Tibial nerve (tissue), 4 donors: ENCODE results near the gene ADAMTS17. TPM values are rescaled to one million over a fixed set of nuclear protein-coding genes. Genes with fewer than 3 reads are reported as not detected.
A peak's percentile ranks its signal among the peaks of the same experiment; 100 is the strongest.

Source experiments
- DNase-seq, 2 donors: peaks; one replicate each; pipeline ENCODE4 v3.0.0-alpha.2; 2019; ENCODE audit warnings: low spot score in 2 of 2
- H3K27ac ChIP-seq, 4 donors: fragments of 200-600 bp; sonication (generic) in 3 of 4; one replicate each; pipeline ENCODE4 v1.5.1; 2017 to 2019; ENCODE audit warnings: mild to moderate bottlenecking in 1 of 4
- H3K27me3 ChIP-seq, 2 donors: fragments of 200-600 bp; sonication (generic) in 1 of 2; one replicate each; pipeline versions ENCODE4 v1.5.1 to v1.6.0; 2017 to 2019
- H3K36me3 ChIP-seq, 3 donors: fragments of 200-600 bp; sonication (generic); one replicate each; pipeline ENCODE4 v1.5.1; 2018 to 2019
- H3K4me1 ChIP-seq, 4 donors: fragments of 200-600 bp; sonication (generic) in 3 of 4; one replicate each; pipeline ENCODE4 v1.5.1; 2017 to 2019
- H3K4me3 ChIP-seq, 4 donors: fragments of 200-600 bp; sonication (generic) in 3 of 4; one replicate each; pipeline ENCODE4 v1.5.1; 2017 to 2019; ENCODE audit warnings: mild to moderate bottlenecking in 1 of 4, moderate library complexity in 1 of 4
- H3K9me3 ChIP-seq, 4 donors: fragments of 200-600 bp; sonication (generic) in 3 of 4; one replicate each; pipeline ENCODE4 v1.5.1; 2017 to 2019
- CTCF ChIP-seq, 5 experiments: fragments of 200-600 bp in 3 of 5; fragments of 450-650 bp in 2 of 5; sonication (generic) in 3 of 5; IDR thresholded peaks; one replicate each; pipeline ENCODE4 v1.5.1; 2016 to 2019; ENCODE audit warnings: antibody characterized with exemption in 5 of 5, mild to moderate bottlenecking in 3 of 5, moderate library complexity in 2 of 5
- EP300 ChIP-seq, 2 donors: sonication (generic); formaldehyde crosslinking; IDR thresholded peaks; one replicate each; pipeline ENCODE4 v1.6.1; 2017; ENCODE audit warnings: antibody characterized with exemption in 2 of 2, mild to moderate bottlenecking in 1 of 2
- POLR2A ChIP-seq, 2 donors: fragments of 450-650 bp; IDR thresholded peaks; one replicate each; pipeline ENCODE4 v1.6.1; 2017; ENCODE audit warnings: antibody characterized with exemption in 2 of 2, mild to moderate bottlenecking in 2 of 2, moderate library complexity in 2 of 2
- WGBS, 2 donors: methylation state at CpG; one replicate each; pipeline ENCODE4 v1.1.5; 2018; 5-methylcytosine and 5-hydroxymethylcytosine counted together
- total RNA-seq, 4 donors: library from RNA; depleted of rRNA; stranded (reverse); fragments of >200 nt; gene quantifications; one replicate each; pipeline ENCODE4 v1.1.0, GENCODE V29; 2016

Gene ADAMTS17
- total RNA-seq, 4 donors from 2014 or later, result 0.66 to 5.5 (median 3.7) TPM

DNA sequence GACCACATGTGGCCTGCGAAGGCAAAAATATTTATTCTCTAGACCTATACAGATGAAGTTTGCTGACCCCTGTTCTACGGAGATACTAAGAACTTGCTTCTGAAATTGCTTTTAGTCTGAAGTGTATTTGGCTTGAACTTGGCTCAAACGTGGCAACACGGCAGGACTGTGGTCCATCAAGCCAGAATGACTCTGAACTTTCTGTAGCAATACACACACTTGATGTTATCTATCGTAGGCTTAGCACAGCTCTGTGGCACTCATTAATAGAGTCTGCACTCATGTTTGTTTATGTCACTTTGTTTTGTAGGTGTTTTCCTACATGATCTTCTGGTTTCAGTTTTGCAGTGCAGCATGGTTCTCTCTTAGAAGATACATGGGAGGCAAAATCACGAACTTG lies 298.1 kb downstream of the ADAMTS17 start:
- Histone ChIP-seq H3K9me3 (no peaks in the 10 kb centered on the region), H3K36me3 (peaks cover 0 to 10% (median 0%) of the 10 kb centered on the region in 3 donors), H3K4me1 (peaks cover 0 to 15% (median 6%) of the 10 kb centered on the region in 4 donors), H3K27ac (peak overlapping the region in 1 of 4 donors; percentile 3), H3K27me3 (no peaks in the 10 kb centered on the region), H3K4me3 (no peak overlapping the region)
- DNase-seq, result no peak
- WGBS, 2 donors, result 58 to 74% methylated on average over 6 of the region's 6 CpGs
- TF ChIP-seq POLR2A (IDR thresholded peaks at IDR 0.05) (no peak), EP300 (IDR thresholded peaks at IDR 0.05) (no peak), CTCF (IDR thresholded peaks at IDR 0.05) (no peak)

DNA sequence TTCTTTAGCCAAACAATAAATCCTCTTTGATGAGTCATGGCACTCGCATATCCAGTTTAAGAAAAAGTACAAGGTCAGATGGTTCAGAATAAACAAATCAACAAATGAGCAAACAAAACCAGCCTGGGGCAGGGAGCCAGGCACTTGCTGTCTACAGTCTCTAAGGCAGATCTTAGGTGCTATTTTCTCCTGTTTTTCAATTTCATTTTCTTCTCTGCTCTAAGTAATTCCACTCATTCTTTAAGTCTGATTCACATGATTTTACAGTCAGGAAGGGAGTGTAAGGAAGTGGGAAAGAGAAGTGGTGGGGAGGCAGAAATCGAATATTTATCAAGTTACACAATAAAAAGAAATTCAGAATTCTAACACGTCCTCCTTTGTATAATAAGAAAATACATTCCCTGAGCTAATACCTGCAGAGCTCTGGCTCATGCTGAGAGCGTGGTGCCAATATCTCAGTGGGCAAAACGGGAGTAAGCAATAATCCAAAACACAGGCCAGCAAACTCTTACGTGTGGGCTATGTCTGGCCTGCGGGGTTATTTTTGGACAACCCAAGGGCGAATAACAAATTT lies 298.6 kb downstream of the ADAMTS17 start:
- no peak for TF ChIP-seq CTCF (IDR thresholded peaks at IDR 0.05)
- no peak for TF ChIP-seq EP300 (IDR thresholded peaks at IDR 0.05)
- no peak for TF ChIP-seq POLR2A (IDR thresholded peaks at IDR 0.05)
- 37 to 47% methylated on average over 8 of the region's 8 CpGs for WGBS, 2 donors
- Histone ChIP-seq H3K27me3 (no peaks in the 10 kb centered on the region), H3K36me3 (peaks cover 0 to 10% (median 0%) of the 10 kb centered on the region in 3 donors), H3K4me1 (peaks cover 0 to 15% (median 6%) of the 10 kb centered on the region in 4 donors), H3K4me3 (no peak overlapping the region), H3K27ac (peak overlapping the region in 1 of 4 donors; percentile 3), H3K9me3 (no peaks in the 10 kb centered on the region)
- DNase-seq, result no peak

- DNase-seq, result no peak
- 79 to 90% methylated on average over 5 of the region's 5 CpGs for WGBS, 2 donors
- Histone ChIP-seq H3K27ac (no peak overlapping the region), H3K4me1 (peaks cover 0 to 15% (median 6%) of the 10 kb centered on the region in 4 donors), H3K4me3 (no peak overlapping the region), H3K9me3 (no peaks in the 10 kb centered on the region), H3K27me3 (no peaks in the 10 kb centered on the region), H3K36me3 (peaks cover 0 to 8% (median 0%) of the 10 kb centered on the region in 3 donors)
- TF ChIP-seq CTCF (IDR thresholded peaks at IDR 0.05) (no peak), EP300 (IDR thresholded peaks at IDR 0.05) (no peak), POLR2A (IDR thresholded peaks at IDR 0.05) (no peak)
Measured at GRCh38 chr15:100042558-100042957, 299.2 kb downstream of the ADAMTS17 start.

DNA sequence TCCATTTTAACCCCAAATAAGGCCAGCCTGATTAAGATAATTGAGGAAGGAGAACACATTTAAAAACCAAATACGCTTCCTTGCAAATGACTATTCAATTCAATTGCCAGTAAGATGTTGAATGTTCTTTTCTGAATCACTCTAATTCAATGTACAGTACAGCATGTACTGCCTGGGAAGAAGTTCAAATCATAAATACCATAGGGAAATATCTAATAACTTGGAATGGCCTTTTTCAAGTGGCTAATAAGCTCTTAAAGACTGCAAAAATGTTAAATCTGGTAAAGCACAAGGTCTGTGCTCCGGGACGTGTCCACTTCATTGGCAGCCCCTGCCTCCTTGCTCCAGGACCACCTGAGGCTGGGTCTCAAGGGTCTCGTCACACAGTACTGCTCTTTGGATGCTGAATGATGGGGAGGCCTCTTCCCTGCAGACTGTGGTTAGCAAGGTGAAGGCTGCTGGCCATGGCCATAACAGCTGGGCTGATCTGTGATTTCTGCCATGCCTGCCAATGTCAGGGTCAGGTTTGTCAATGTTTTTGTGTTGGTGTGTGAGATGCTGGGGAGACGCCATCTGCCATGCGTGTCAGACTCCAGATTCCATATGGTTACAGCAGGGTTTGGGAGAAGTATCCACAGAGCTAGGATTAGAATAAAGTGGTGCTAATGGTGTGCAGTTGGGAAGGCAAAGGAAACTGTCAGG lies 300.5 kb downstream of the ADAMTS17 start:
- no peaks in the 10 kb centered on the region for H3K27me3 ChIP-seq
- DNase-seq, result no peak
- H3K27ac ChIP-seq, result no peak overlapping the region
- peaks cover 0 to 15% (median 6%) of the 10 kb centered on the region in 4 donors for H3K4me1 ChIP-seq
- 90 to 93% methylated on average over 6 of the region's 6 CpGs for whole genome bisulfite sequencing, 2 donors
- H3K36me3 ChIP-seq, result no peaks in the 10 kb centered on the region
- no peak overlapping the region for H3K4me3 ChIP-seq
- TF ChIP-seq EP300 (IDR thresholded peaks at IDR 0.05) (no peak), POLR2A (IDR thresholded peaks at IDR 0.05) (no peak), CTCF (IDR thresholded peaks at IDR 0.05) (no peak)
- H3K9me3 ChIP-seq, result no peaks in the 10 kb centered on the region

DNA sequence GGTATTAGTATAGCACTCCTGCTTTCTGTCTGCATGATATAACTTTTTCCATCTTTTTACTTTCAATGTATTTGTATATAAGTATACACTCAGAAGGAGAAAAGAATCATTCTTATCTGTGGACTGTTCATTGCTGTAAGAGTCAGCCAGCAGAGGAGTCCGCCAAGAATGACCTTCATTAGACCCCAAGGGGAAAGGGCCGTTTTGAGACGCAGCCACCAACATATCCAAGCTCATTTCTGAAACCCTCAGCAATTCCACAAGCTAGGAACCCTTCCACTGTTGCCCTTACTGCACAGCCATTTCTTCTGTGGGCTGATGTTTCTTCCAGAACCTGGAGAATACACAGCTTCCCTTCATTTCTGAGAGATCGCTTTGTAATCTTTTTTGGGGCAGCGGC lies 301.8 kb downstream of the ADAMTS17 start:
- H3K27ac ChIP-seq, result no peak overlapping the region
- DNase-seq, result no peak
- H3K9me3 ChIP-seq, result no peaks in the 10 kb centered on the region
- no peaks in the 10 kb centered on the region for H3K36me3 ChIP-seq
- H3K4me3 ChIP-seq, result no peak overlapping the region
- TF ChIP-seq CTCF (IDR thresholded peaks at IDR 0.05), result no peak
- TF ChIP-seq EP300 (IDR thresholded peaks at IDR 0.05), result no peak
- TF ChIP-seq POLR2A (IDR thresholded peaks at IDR 0.05), result no peak
- H3K4me1 ChIP-seq, result peaks cover 0 to 15% (median 6%) of the 10 kb centered on the region in 4 donors
- WGBS, 2 donors, result 53 to 56% methylated on average over 5 of the region's 5 CpGs
- no peaks in the 10 kb centered on the region for H3K27me3 ChIP-seq
